ENCODE data around the gene RNF34.

Gene RNF34

GRCh38 chr12:121455766-121456420 lies 56.0 kb downstream of the RNF34 start:
- H3K36me3 ChIP-seq = peaks cover 13% of the 10 kb centered on the region
- DNase-seq = no peak
- TF ChIP-seq, protein P1, sequence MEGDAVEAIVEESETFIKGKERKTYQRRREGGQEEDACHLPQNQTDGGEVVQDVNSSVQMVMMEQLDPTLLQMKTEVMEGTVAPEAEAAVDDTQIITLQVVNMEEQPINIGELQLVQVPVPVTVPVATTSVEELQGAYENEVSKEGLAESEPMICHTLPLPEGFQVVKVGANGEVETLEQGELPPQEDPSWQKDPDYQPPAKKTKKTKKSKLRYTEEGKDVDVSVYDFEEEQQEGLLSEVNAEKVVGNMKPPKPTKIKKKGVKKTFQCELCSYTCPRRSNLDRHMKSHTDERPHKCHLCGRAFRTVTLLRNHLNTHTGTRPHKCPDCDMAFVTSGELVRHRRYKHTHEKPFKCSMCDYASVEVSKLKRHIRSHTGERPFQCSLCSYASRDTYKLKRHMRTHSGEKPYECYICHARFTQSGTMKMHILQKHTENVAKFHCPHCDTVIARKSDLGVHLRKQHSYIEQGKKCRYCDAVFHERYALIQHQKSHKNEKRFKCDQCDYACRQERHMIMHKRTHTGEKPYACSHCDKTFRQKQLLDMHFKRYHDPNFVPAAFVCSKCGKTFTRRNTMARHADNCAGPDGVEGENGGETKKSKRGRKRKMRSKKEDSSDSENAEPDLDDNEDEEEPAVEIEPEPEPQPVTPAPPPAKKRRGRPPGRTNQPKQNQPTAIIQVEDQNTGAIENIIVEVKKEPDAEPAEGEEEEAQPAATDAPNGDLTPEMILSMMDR (IDR thresholded peaks at IDR 0.05; ENCODE audit: low read depth, low read length) = no peak
- H3K9me3 ChIP-seq (ENCODE audit: severe bottlenecking) = no peaks in the 10 kb centered on the region
- no peak overlapping the region for H3K4me3 ChIP-seq (ENCODE audit: low read depth, low read length)
- H3K27ac ChIP-seq = no peak overlapping the region
- H3K27me3 ChIP-seq (ENCODE audit: insufficient read depth, low read depth, severe bottlenecking) = no peaks in the 10 kb centered on the region

DNA sequence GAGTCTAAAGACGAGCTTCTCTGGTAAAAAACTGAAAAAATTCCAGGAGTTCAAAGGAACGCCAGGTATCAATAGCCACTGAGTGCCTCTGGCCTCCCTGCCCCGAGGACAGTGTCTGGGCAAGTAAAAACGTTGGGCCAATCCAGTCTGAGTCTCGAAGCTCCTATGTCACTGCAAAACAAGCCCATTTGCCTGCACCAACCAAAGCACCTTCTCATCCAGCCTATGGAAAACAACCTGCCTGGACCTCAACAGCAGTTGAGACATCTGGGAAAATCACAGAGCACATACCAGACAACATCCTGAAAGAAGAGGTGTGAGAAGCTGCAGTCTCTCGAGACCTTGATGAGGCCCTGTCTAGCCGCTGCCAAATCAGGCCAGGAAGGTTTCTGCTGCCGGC lies 56.6 kb downstream of the RNF34 start:
- no peak for DNase-seq
- H3K9me3 ChIP-seq (ENCODE audit: severe bottlenecking) = no peaks in the 10 kb centered on the region
- no peak overlapping the region for H3K27ac ChIP-seq
- H3K4me3 ChIP-seq (ENCODE audit: low read depth, low read length) = no peak overlapping the region
- peaks cover 10% of the 10 kb centered on the region for H3K36me3 ChIP-seq
- H3K27me3 ChIP-seq (ENCODE audit: insufficient read depth, low read depth, severe bottlenecking) = no peaks in the 10 kb centered on the region
- TF ChIP-seq, protein P1 (IDR thresholded peaks at IDR 0.05; ENCODE audit: low read depth, low read length) = no peak

- no peak overlapping the region for H3K4me3 ChIP-seq (ENCODE audit: low read depth, low read length)
- peaks cover 3% of the 10 kb centered on the region; the same call in 1 of the 2 replicates for H3K36me3 ChIP-seq
- H3K27me3 ChIP-seq (ENCODE audit: insufficient read depth, low read depth, severe bottlenecking) = no peaks in the 10 kb centered on the region
- no peak overlapping the region for H3K27ac ChIP-seq
- TF ChIP-seq, protein P1 (IDR thresholded peaks at IDR 0.05; ENCODE audit: low read depth, low read length) = no peak
- no peak for DNase-seq
- H3K9me3 ChIP-seq (ENCODE audit: severe bottlenecking) = no peaks in the 10 kb centered on the region
These were observed 61.1 kb downstream of the RNF34 start for GRCh38 chr12:121461048-121461447.

DNA sequence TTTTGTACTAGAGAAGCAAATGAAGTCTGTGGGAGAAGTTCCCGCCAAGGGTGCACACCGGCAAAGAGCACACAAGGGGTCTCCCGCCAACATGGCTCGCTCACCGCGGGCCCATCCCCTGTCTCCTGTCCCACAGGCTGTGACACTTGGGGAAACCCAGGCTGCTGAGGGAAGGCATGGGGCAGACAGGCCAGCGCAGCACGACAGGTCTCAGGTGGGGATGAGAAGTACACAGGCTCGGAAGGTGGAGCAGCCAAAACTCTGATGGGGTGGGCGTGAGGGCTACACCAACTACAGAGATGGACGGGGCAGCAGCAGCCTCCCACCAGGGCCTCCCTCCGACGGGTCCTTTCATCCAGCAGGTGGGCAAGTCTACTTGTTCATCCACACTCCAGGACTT lies 64.4 kb downstream of the RNF34 start:
- H3K4me3 ChIP-seq (ENCODE audit: low read depth, low read length) = no peak overlapping the region
- H3K27ac ChIP-seq = no peak overlapping the region
- H3K27me3 ChIP-seq (ENCODE audit: insufficient read depth, low read depth, severe bottlenecking) = no peaks in the 10 kb centered on the region
- H3K9me3 ChIP-seq (ENCODE audit: severe bottlenecking) = no peaks in the 10 kb centered on the region
- TF ChIP-seq, protein P1 (IDR thresholded peaks at IDR 0.05; ENCODE audit: low read depth, low read length) = no peak
- no peak for DNase-seq
- H3K36me3 ChIP-seq = no peaks in the 10 kb centered on the region

- H3K27ac ChIP-seq = no peak overlapping the region
- TF ChIP-seq, protein P1 (IDR thresholded peaks at IDR 0.05; ENCODE audit: low read depth, low read length) = no peak
- no peaks in the 10 kb centered on the region for H3K9me3 ChIP-seq (ENCODE audit: severe bottlenecking)
- no peaks in the 10 kb centered on the region for H3K36me3 ChIP-seq
- DNase-seq = peak; percentile 33
- H3K27me3 ChIP-seq (ENCODE audit: insufficient read depth, low read depth, severe bottlenecking) = no peaks in the 10 kb centered on the region
- peak overlapping the region; percentile 58 for H3K4me3 ChIP-seq (ENCODE audit: low read depth, low read length)
These were observed 66.2 kb downstream of the RNF34 start for GRCh38 chr12:121465921-121466793.
